NB4 (cell line): ENCODE results near the gene LOC101059915.
"Not testable (repeated sequence)": the region's sequence is repeated elsewhere in the genome, so short reads cannot be mapped to it uniquely, and the experiment has no call there.

ENCODE experiments used
- DNase-seq: peaks from one replicate; pipeline ENCODE4 v3.0.0; 2010; ENCODE audit warnings: low read depth
- H3K4me3 ChIP-seq: one replicate; pipeline ENCODE4 v1.5.1; 2011; ENCODE audit warnings: mild to moderate bottlenecking, low read depth, low read length, moderate library complexity

Gene LOC101059915

GRCh38 chrX:71714064-71714463 is 46.7 kb downstream of the LOC101059915 start:
- H3K4me3 ChIP-seq, DNase-seq: not testable (repeated sequence)

- not testable (repeated sequence) for DNase-seq
Measured at GRCh38 chrX:71715551-71715950, 48.2 kb downstream of the LOC101059915 start.

GRCh38 chrX:71716323-71716722 is 49.0 kb downstream of the LOC101059915 start:
- not testable (repeated sequence) for H3K4me3 ChIP-seq, DNase-seq

More at GRCh38 chrX:71715551-71715950, 48.2 kb downstream of the LOC101059915 start:
- not testable (repeated sequence) for H3K4me3 ChIP-seq

GRCh38 chrX:71718185-71718584 is 50.8 kb downstream of the LOC101059915 start, which contains the start of gene CXorf49:
CXorf49 (minus strand) TSS chrX:71718285; CDS start chrX:71718151, 134 bp downstream.
- not testable (repeated sequence) for DNase-seq, H3K4me3 ChIP-seq

- not testable (repeated sequence) for H3K4me3 ChIP-seq, DNase-seq
Measured at GRCh38 chrX:71719195-71719594, 51.8 kb downstream of the LOC101059915 start.

- not testable (repeated sequence) for H3K4me3 ChIP-seq, DNase-seq
Measured at GRCh38 chrX:71720289-71720886, 53.0 kb downstream of the LOC101059915 start.
